Stomach (tissue), 4 donors: ENCODE measurements around the gene NFU1.

Experiments
- CTCF ChIP-seq, 7 experiments: fragments of 450-650 bp in 4 of 7; fragments of 200-600 bp in 3 of 7; sonication (generic) in 3 of 7; IDR thresholded peaks; one replicate each; pipeline ENCODE4 v1.5.1; 2016 to 2019; ENCODE audit warnings: antibody characterized with exemption in 7 of 7, control low read depth in 2 of 7, mild to moderate bottlenecking in 1 of 7
- POLR2A ChIP-seq, 4 donors: fragments of 450-650 bp; IDR thresholded peaks; one replicate each; pipeline ENCODE4 v1.6.1; 2016; ENCODE audit warnings: antibody characterized with exemption in 4 of 4, control low read depth in 2 of 4, mild to moderate bottlenecking in 1 of 4, moderate library complexity in 1 of 4

DNA sequence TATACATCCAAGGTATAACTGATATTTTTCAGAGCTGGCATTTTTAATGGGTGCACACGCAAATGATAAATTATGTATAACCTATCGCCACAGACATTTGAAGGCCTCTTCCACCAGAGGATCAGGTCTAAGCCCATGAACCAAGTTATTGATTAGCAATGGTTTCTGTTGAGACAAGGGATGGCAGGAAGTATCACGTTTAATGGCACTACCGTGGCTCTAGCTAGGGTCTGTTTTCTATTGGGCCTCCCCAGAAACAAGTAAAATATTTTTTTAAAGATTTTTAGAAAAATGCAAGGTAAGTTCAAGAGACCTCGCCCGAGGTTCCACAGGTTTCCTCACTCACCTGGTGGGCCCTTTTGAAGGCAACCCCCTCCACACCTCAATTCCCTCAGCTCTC is 50.9 kb downstream of the NFU1 start:
- no peak for TF ChIP-seq CTCF (IDR thresholded peaks at IDR 0.05)
- TF ChIP-seq POLR2A (IDR thresholded peaks at IDR 0.05): no peak
